ENCODE data around the gene ZNF593OS. TPM values are rescaled to one million over a fixed set of nuclear protein-coding genes. Genes with fewer than 3 reads are reported as not detected.

ZNF593OS gene
- total and polyA plus RNA-seq, 4 donors = 0.10 to 0.32 TPM; not detected in 2

- no peak overlapping the region for H3K4me3 ChIP-seq (ENCODE audit: low read depth in 1 of 3, low read length in 3 of 3)
- no peaks in the 10 kb centered on the region for H3K9me3 ChIP-seq (ENCODE audit: control insufficient read depth in 4 of 4, low read length in 3 of 4)
- TF ChIP-seq RAD21 (IDR thresholded peaks at IDR 0.05) = no peak
- no peak for TF ChIP-seq REST (IDR thresholded peaks at IDR 0.05)
- TF ChIP-seq HNF4G (IDR thresholded peaks at IDR 0.05) = no peak
- TF ChIP-seq ZBTB33 (IDR thresholded peaks at IDR 0.05) = no peak
- TF ChIP-seq YY1 (IDR thresholded peaks at IDR 0.05) = no peak
- TF ChIP-seq JUND (IDR thresholded peaks at IDR 0.05) = no peak
- TF ChIP-seq HNF4A (conservative IDR thresholded peaks at IDR 0.05) = no peak
- TF ChIP-seq TAF1 (conservative IDR thresholded peaks at IDR 0.05) = no peak
- H3K27ac ChIP-seq (ENCODE audit: low read depth in 1 of 2, low read length in 2 of 2) = no peak overlapping the region
- H3K4me1 ChIP-seq (ENCODE audit: control insufficient read depth in 4 of 4, insufficient read depth in 4 of 4, low read length in 3 of 4) = no peaks in the 10 kb centered on the region
- 88% methylated on average over 5 of the region's 5 CpGs for WGBS
- no peaks in the 10 kb centered on the region for H3K36me3 ChIP-seq (ENCODE audit: control insufficient read depth in 4 of 4, insufficient read depth in 3 of 4, low read depth in 1 of 4, low read length in 3 of 4)
- no peak for DNase-seq (ENCODE audit: low spot score)
- H3K27me3 ChIP-seq (ENCODE audit: control insufficient read depth in 4 of 4, insufficient read depth in 4 of 4, low read length in 3 of 4) = no peaks in the 10 kb centered on the region
- no peak overlapping the region for H3K9ac ChIP-seq (ENCODE audit: low read depth in 1 of 2, low read length in 2 of 2)
Measured at GRCh38 chr1:26210147-26210870, 38.7 kb upstream of the ZNF593OS start.

- no peaks in the 10 kb centered on the region for H3K27me3 ChIP-seq (ENCODE audit: control insufficient read depth in 4 of 4, insufficient read depth in 4 of 4, low read length in 3 of 4)
- no peaks in the 10 kb centered on the region for H3K4me1 ChIP-seq (ENCODE audit: control insufficient read depth in 4 of 4, insufficient read depth in 4 of 4, low read length in 3 of 4)
- H3K27ac ChIP-seq (ENCODE audit: low read depth in 1 of 2, low read length in 2 of 2) = no peak overlapping the region
- no peak overlapping the region for H3K4me3 ChIP-seq (ENCODE audit: low read depth in 1 of 3, low read length in 3 of 3)
- DNase-seq (ENCODE audit: low spot score) = no peak
- H3K36me3 ChIP-seq (ENCODE audit: control insufficient read depth in 4 of 4, insufficient read depth in 3 of 4, low read depth in 1 of 4, low read length in 3 of 4) = no peaks in the 10 kb centered on the region
- H3K9me3 ChIP-seq (ENCODE audit: control insufficient read depth in 4 of 4, low read length in 3 of 4) = no peaks in the 10 kb centered on the region
- H3K9ac ChIP-seq (ENCODE audit: low read depth in 1 of 2, low read length in 2 of 2) = no peak overlapping the region
- 71% methylated on average over 9 of the region's 9 CpGs for WGBS
- TF ChIP-seq TAF1 (conservative IDR thresholded peaks at IDR 0.05) = no peak
- TF ChIP-seq FOXA2 (IDR thresholded peaks at IDR 0.05) = no peak
- TF ChIP-seq FOXA1 (IDR thresholded peaks at IDR 0.05) = no peak
- TF ChIP-seq EGR1 (IDR thresholded peaks at IDR 0.05; ENCODE audit: low read depth in 2 of 2) = no peak
- no peak for TF ChIP-seq SP1 (IDR thresholded peaks at IDR 0.05)
- TF ChIP-seq GABPA (IDR thresholded peaks at IDR 0.05 in 1 of 2, conservative IDR thresholded peaks at IDR 0.05 in 1 of 2) = no peak
- no peak for TF ChIP-seq CTCF (IDR thresholded peaks at IDR 0.05; ENCODE audit: low read depth, low read length, missing input control)
- TF ChIP-seq HNF4G (IDR thresholded peaks at IDR 0.05) = no peak
- TF ChIP-seq RXRA (IDR thresholded peaks at IDR 0.05) = no peak
- TF ChIP-seq ZBTB33 (IDR thresholded peaks at IDR 0.05) = no peak
- no peak for TF ChIP-seq HNF4A (conservative IDR thresholded peaks at IDR 0.05)
- no peak for TF ChIP-seq RAD21 (IDR thresholded peaks at IDR 0.05)
- no peak for TF ChIP-seq MAX (IDR thresholded peaks at IDR 0.05)
- TF ChIP-seq ATF3 (IDR thresholded peaks at IDR 0.05) = no peak
Measured at GRCh38 chr1:26203642-26204318, 32.1 kb upstream of the ZNF593OS start.

Measured in liver (tissue), 9 donors.